T1000 (cell line): Measurements from ENCODE around the gene GGT7.
"Not testable (repeated sequence)": the region's sequence is repeated elsewhere in the genome, so short reads cannot be mapped to it uniquely, and the experiment has no call there.

Source experiments
- DNase-seq: peaks from one replicate; lab custom pipeline; 2025; ENCODE audit warnings: mixed read lengths; lab: John Stamatoyannopoulos, UW

The GGT7 gene

GRCh38 chr20:34883087-34883688, 10.5 kb upstream of the GGT7 start:
- no peak for DNase-seq

- no peak for DNase-seq
Measured at GRCh38 chr20:34881689-34882088, 9.0 kb upstream of the GGT7 start.

GRCh38 chr20:34880971-34881370, 8.3 kb upstream of the GGT7 start:
- DNase-seq = not testable (repeated sequence)

- DNase-seq = no peak
Measured at GRCh38 chr20:34880215-34880850, 7.7 kb upstream of the GGT7 start.

- peak; percentile 97 for DNase-seq
Measured at GRCh38 chr20:34876406-34877282, 4.0 kb upstream of the GGT7 start, which contains the start of gene ACSS2. Gene ACSS2, plus strand, starts transcription at chr20:34876612. Its CDS starts 34 bp downstream, at chr20:34876646.

- no peak for DNase-seq
Measured at GRCh38 chr20:34875642-34876405, 3.2 kb upstream of the GGT7 start.

- DNase-seq = peak; percentile 79
Measured at GRCh38 chr20:34874094-34874654, 1.5 kb upstream of the GGT7 start.

- no peak for DNase-seq
Measured at GRCh38 chr20:34873583-34874093, 982 bp upstream of the GGT7 start.

- no peak for DNase-seq
Measured at GRCh38 chr20:34871966-34872621, 562 bp downstream of the GGT7 start.

GRCh38 chr20:34871320-34871926, 1.2 kb downstream of the GGT7 start:
- DNase-seq = no peak

GRCh38 chr20:34864216-34864615, 8.4 kb downstream of the GGT7 start:
- DNase-seq = no peak

- DNase-seq = no peak
Measured at GRCh38 chr20:34863421-34863965, 9.2 kb downstream of the GGT7 start.

GRCh38 chr20:34862724-34863123, 9.9 kb downstream of the GGT7 start:
- DNase-seq = no peak

- no peak for DNase-seq
Measured at GRCh38 chr20:34861386-34862084, 11.1 kb downstream of the GGT7 start.

GRCh38 chr20:34859826-34860545, 12.7 kb downstream of the GGT7 start:
- no peak for DNase-seq

GRCh38 chr20:34859367-34859766, 13.3 kb downstream of the GGT7 start:
- no peak for DNase-seq

GRCh38 chr20:34852298-34852697, 20.4 kb downstream of the GGT7 start:
- DNase-seq = no peak

GRCh38 chr20:34850969-34851368, 21.7 kb downstream of the GGT7 start:
- DNase-seq = no peak

GRCh38 chr20:34849778-34850177, 22.9 kb downstream of the GGT7 start:
- no peak for DNase-seq
